ENCODE data around the gene NPW. TPM values are rescaled to one million over a fixed set of nuclear protein-coding genes. Genes with fewer than 3 reads are reported as not detected.

NPW gene
- total RNA-seq, 1 donor from 2014 or later: 0.82 TPM

- peaks cover 7% of the 10 kb centered on the region for H3K27me3 Mint-ChIP-seq (ENCODE audit: unreplicated experiment)
- no peak for TF ChIP-seq CTCF (IDR thresholded peaks at IDR 0.05; ENCODE audit: unreplicated experiment)
- H3K9me3 Mint-ChIP-seq (ENCODE audit: unreplicated experiment): no peaks in the 10 kb centered on the region
- no peak for DNase-seq (ENCODE audit: low spot score)
- no peaks in the 10 kb centered on the region for H3K4me1 Mint-ChIP-seq (ENCODE audit: unreplicated experiment)
- no peak overlapping the region for H3K4me3 Mint-ChIP-seq (ENCODE audit: unreplicated experiment)
- H3K27ac Mint-ChIP-seq (ENCODE audit: unreplicated experiment): no peak overlapping the region
- H3K36me3 Mint-ChIP-seq (ENCODE audit: low read depth, unreplicated experiment): peaks cover 16% of the 10 kb centered on the region
Measured at GRCh38 chr16:2063861-2064260, 44.3 kb downstream of the NPW start.

GRCh38 chr16:2064368-2064945 lies 44.9 kb downstream of the NPW start:
- Mint-ChIP-seq H3K4me1 (ENCODE audit: unreplicated experiment) (no peaks in the 10 kb centered on the region), H3K27me3 (ENCODE audit: unreplicated experiment) (peaks cover 7% of the 10 kb centered on the region), H3K4me3 (ENCODE audit: unreplicated experiment) (no peak overlapping the region), H3K36me3 (ENCODE audit: low read depth, unreplicated experiment) (peaks cover 18% of the 10 kb centered on the region), H3K27ac (ENCODE audit: unreplicated experiment) (no peak overlapping the region), H3K9me3 (ENCODE audit: unreplicated experiment) (no peaks in the 10 kb centered on the region)
- no peak for TF ChIP-seq CTCF (IDR thresholded peaks at IDR 0.05; ENCODE audit: unreplicated experiment)
- no peak for DNase-seq (ENCODE audit: low spot score)

GRCh38 chr16:2066139-2066538 lies 46.6 kb downstream of the NPW start:
- Mint-ChIP-seq H3K27ac (ENCODE audit: unreplicated experiment) (no peak overlapping the region), H3K9me3 (ENCODE audit: unreplicated experiment) (no peaks in the 10 kb centered on the region), H3K4me1 (ENCODE audit: unreplicated experiment) (no peaks in the 10 kb centered on the region), H3K36me3 (ENCODE audit: low read depth, unreplicated experiment) (peaks cover 23% of the 10 kb centered on the region), H3K4me3 (ENCODE audit: unreplicated experiment) (no peak overlapping the region), H3K27me3 (ENCODE audit: unreplicated experiment) (peaks cover 7% of the 10 kb centered on the region)
- no peak for DNase-seq (ENCODE audit: low spot score)
- no peak for TF ChIP-seq CTCF (IDR thresholded peaks at IDR 0.05; ENCODE audit: unreplicated experiment)

Other genes starting within 250 kb of the NPW start
- gene NME3, start 248.2 kb upstream of the NPW start, total RNA-seq (ENCODE audit: unreplicated experiment): 33.3 TPM
- gene EME2, start 247.0 kb upstream of the NPW start, total RNA-seq (ENCODE audit: unreplicated experiment): 25.4 TPM
- gene MRPS34, start 246.7 kb upstream of the NPW start, total RNA-seq (ENCODE audit: unreplicated experiment): 62.7 TPM
- gene SPSB3, start 237.2 kb upstream of the NPW start, total RNA-seq (ENCODE audit: unreplicated experiment): 52.9 TPM
- 49.8 TPM for gene NUBP2, start 236.8 kb upstream of the NPW start, total RNA-seq (ENCODE audit: unreplicated experiment)
- not detected for gene IGFALS, start 226.1 kb upstream of the NPW start, total RNA-seq (ENCODE audit: unreplicated experiment)
- gene HAGH, start 193.0 kb upstream of the NPW start, total RNA-seq (ENCODE audit: unreplicated experiment): 44.8 TPM
- gene FAHD1, start 192.6 kb upstream of the NPW start, total RNA-seq (ENCODE audit: unreplicated experiment): 23.1 TPM
- not detected for gene MEIOB, start 147.6 kb upstream of the NPW start, total RNA-seq (ENCODE audit: unreplicated experiment)
- gene HS3ST6, start 101.4 kb upstream of the NPW start, total RNA-seq (ENCODE audit: unreplicated experiment): not detected
- gene MSRB1, start 76.6 kb upstream of the NPW start, total RNA-seq (ENCODE audit: unreplicated experiment): 18.1 TPM
- not detected for gene RPL3L, start 65.1 kb upstream of the NPW start, total RNA-seq (ENCODE audit: unreplicated experiment)
- gene NDUFB10, start 60.2 kb upstream of the NPW start, total RNA-seq (ENCODE audit: unreplicated experiment): 122 TPM
- gene RPS2, start 55.0 kb upstream of the NPW start, total RNA-seq (ENCODE audit: unreplicated experiment): 3,223 TPM
- gene RNF151, start 52.9 kb upstream of the NPW start, total RNA-seq (ENCODE audit: unreplicated experiment): not detected
- 25.0 TPM for gene TBL3, start 47.7 kb upstream of the NPW start, total RNA-seq (ENCODE audit: unreplicated experiment)
- gene NOXO1, start 38.3 kb upstream of the NPW start, total RNA-seq (ENCODE audit: unreplicated experiment): 0.23 TPM
- 30.0 TPM for gene GFER, start 35.6 kb upstream of the NPW start, total RNA-seq (ENCODE audit: unreplicated experiment)
- 0.82 TPM for gene SYNGR3, start 29.8 kb upstream of the NPW start, total RNA-seq (ENCODE audit: unreplicated experiment)
- 34.4 TPM for gene ZNF598, start 10.0 kb upstream of the NPW start, total RNA-seq (ENCODE audit: unreplicated experiment)
- gene NHERF2, start 7.1 kb downstream of the NPW start, total RNA-seq (ENCODE audit: unreplicated experiment): 78.8 TPM
- 25.6 TPM for gene NTHL1, start 28.0 kb downstream of the NPW start, total RNA-seq (ENCODE audit: unreplicated experiment)
- gene TSC2, start 28.2 kb downstream of the NPW start, total RNA-seq (ENCODE audit: unreplicated experiment): 180 TPM
- gene PKD1, start 116.1 kb downstream of the NPW start, total RNA-seq (ENCODE audit: unreplicated experiment): 70.0 TPM
- 1.9 TPM for gene RAB26, start 128.8 kb downstream of the NPW start, total RNA-seq (ENCODE audit: unreplicated experiment)
- gene TRAF7, start 136.0 kb downstream of the NPW start, total RNA-seq (ENCODE audit: unreplicated experiment): 190 TPM
- gene CASKIN1, start 176.8 kb downstream of the NPW start, total RNA-seq (ENCODE audit: unreplicated experiment): 2.4 TPM
- 35.4 TPM for gene MLST8, start 185.7 kb downstream of the NPW start, total RNA-seq (ENCODE audit: unreplicated experiment)
- 21.1 TPM for gene BRICD5, start 191.1 kb downstream of the NPW start, total RNA-seq (ENCODE audit: unreplicated experiment)
- 31.5 TPM for gene PGP, start 195.1 kb downstream of the NPW start, total RNA-seq (ENCODE audit: unreplicated experiment)
- 35.9 TPM for gene E4F1, start 203.8 kb downstream of the NPW start, total RNA-seq (ENCODE audit: unreplicated experiment)
- gene DNASE1L2, start 216.7 kb downstream of the NPW start, total RNA-seq (ENCODE audit: unreplicated experiment): 1.0 TPM
- gene ECI1, start 231.8 kb downstream of the NPW start, total RNA-seq (ENCODE audit: unreplicated experiment): 27.1 TPM
- gene RNPS1, start 248.3 kb downstream of the NPW start, total RNA-seq (ENCODE audit: unreplicated experiment): 203 TPM